ENCODE results near the gene TRABD2B. TPM values are rescaled to one million over a fixed set of nuclear protein-coding genes. Genes with fewer than 3 reads are reported as not detected.

TRABD2B gene
- total and polyA plus RNA-seq, 2 experiments from 2014 or later = 1.00 to 2.3 TPM

GRCh38 chr1:47805921-47806361, 191.2 kb downstream of the TRABD2B start:
- Histone ChIP-seq H3K4me2 (no peak overlapping the region), H2AFZ (no peak overlapping the region), H3K36me3 (replicated peaks; ENCODE audit: insufficient read depth, low read depth) (no peaks in the 10 kb centered on the region), H3K9me3 (ENCODE audit: low read depth) (no peaks in the 10 kb centered on the region), H3K9me2 (replicated peaks; ENCODE audit: insufficient read depth) (no peaks in the 10 kb centered on the region), H3K27ac (no peak overlapping the region), H4K20me1 (ENCODE audit: insufficient read depth, poor library complexity, severe bottlenecking) (no peaks in the 10 kb centered on the region), H3K27me3 (no peaks in the 10 kb centered on the region), H3K79me2 (no peaks in the 10 kb centered on the region), H3K4me3 (no peak overlapping the region), H3K4me1 (ENCODE audit: insufficient read depth) (peaks cover 14% of the 10 kb centered on the region)
- no peak for TF ChIP-seq EZH2phosphoT487 (IDR thresholded peaks at IDR 0.05; ENCODE audit: low read depth, severe bottlenecking, unreplicated experiment)
- no peak for TF ChIP-seq EZH2 (IDR thresholded peaks at IDR 0.05; ENCODE audit: borderline replicate concordance)
- TF ChIP-seq CTCF (IDR thresholded peaks at IDR 0.05; ENCODE audit: poor library complexity) = no peak
- 77% methylated on average over 6 of the region's 6 CpGs for WGBS (ENCODE audit: low lambda C conversion rate, missing lambda C conversion rate)
- DNase-seq (ENCODE audit: low spot score) = peak; percentile 33

GRCh38 chr1:47805018-47805417, 192.2 kb downstream of the TRABD2B start:
- no peaks in the 10 kb centered on the region for H3K9me3 ChIP-seq (ENCODE audit: low read depth)
- TF ChIP-seq CTCF (IDR thresholded peaks at IDR 0.05; ENCODE audit: poor library complexity) (no peak), EZH2 (IDR thresholded peaks at IDR 0.05; ENCODE audit: borderline replicate concordance) (no peak), EZH2phosphoT487 (IDR thresholded peaks at IDR 0.05; ENCODE audit: low read depth, severe bottlenecking, unreplicated experiment) (no peak)

GRCh38 chr1:47803815-47804501, 193.2 kb downstream of the TRABD2B start:
- 81% methylated on average over 13 of the region's 13 CpGs for WGBS (ENCODE audit: low lambda C conversion rate, missing lambda C conversion rate)
- no peak overlapping the region for H3K4me2 ChIP-seq
- H3K36me3 ChIP-seq (replicated peaks; ENCODE audit: insufficient read depth, low read depth) = no peaks in the 10 kb centered on the region
- H3K9me2 ChIP-seq (replicated peaks; ENCODE audit: insufficient read depth) = no peaks in the 10 kb centered on the region
- no peak overlapping the region for H3K4me3 ChIP-seq
- H3K79me2 ChIP-seq = no peaks in the 10 kb centered on the region
- no peak for DNase-seq (ENCODE audit: low spot score)
- no peak for TF ChIP-seq CTCF (IDR thresholded peaks at IDR 0.05; ENCODE audit: poor library complexity)
- TF ChIP-seq EZH2 (IDR thresholded peaks at IDR 0.05; ENCODE audit: borderline replicate concordance) = no peak
- no peak for TF ChIP-seq EZH2phosphoT487 (IDR thresholded peaks at IDR 0.05; ENCODE audit: low read depth, severe bottlenecking, unreplicated experiment)
- H2AFZ ChIP-seq = no peak overlapping the region
- H3K27me3 ChIP-seq = no peaks in the 10 kb centered on the region
- H3K27ac ChIP-seq = no peak overlapping the region
- H4K20me1 ChIP-seq (ENCODE audit: insufficient read depth, poor library complexity, severe bottlenecking) = no peaks in the 10 kb centered on the region
- H3K4me1 ChIP-seq (ENCODE audit: insufficient read depth) = peaks cover 1% of the 10 kb centered on the region
- H3K9me3 ChIP-seq (ENCODE audit: low read depth) = no peaks in the 10 kb centered on the region

More at GRCh38 chr1:47805018-47805417, 192.2 kb downstream of the TRABD2B start:
- Histone ChIP-seq H4K20me1 (ENCODE audit: insufficient read depth, poor library complexity, severe bottlenecking) (no peaks in the 10 kb centered on the region), H3K4me3 (no peak overlapping the region), H3K4me1 (ENCODE audit: insufficient read depth) (peaks cover 12% of the 10 kb centered on the region), H3K79me2 (no peaks in the 10 kb centered on the region), H3K27ac (no peak overlapping the region), H3K4me2 (no peak overlapping the region), H3K9me2 (replicated peaks; ENCODE audit: insufficient read depth) (no peaks in the 10 kb centered on the region), H3K36me3 (replicated peaks; ENCODE audit: insufficient read depth, low read depth) (no peaks in the 10 kb centered on the region), H3K27me3 (no peaks in the 10 kb centered on the region), H2AFZ (no peak overlapping the region)
- no peak for DNase-seq (ENCODE audit: low spot score)

All from hepatocyte (in vitro differentiated cells).